HG03159 (cell line): Measurements from ENCODE around the gene HSPA6.
"Not testable (repeated sequence)": the region's sequence is repeated elsewhere in the genome, so short reads cannot be mapped to it uniquely, and the experiment has no call there.

ENCODE experiments used
- ATAC-seq: cut with Tn5 transposase; IDR thresholded peaks from one replicate; pipeline ENCODE4 v1.9.1; 2021; ENCODE audit warnings: mild to moderate bottlenecking, moderate library complexity; ENCODE audit not compliant: unreplicated experiment

Gene HSPA6

DNA sequence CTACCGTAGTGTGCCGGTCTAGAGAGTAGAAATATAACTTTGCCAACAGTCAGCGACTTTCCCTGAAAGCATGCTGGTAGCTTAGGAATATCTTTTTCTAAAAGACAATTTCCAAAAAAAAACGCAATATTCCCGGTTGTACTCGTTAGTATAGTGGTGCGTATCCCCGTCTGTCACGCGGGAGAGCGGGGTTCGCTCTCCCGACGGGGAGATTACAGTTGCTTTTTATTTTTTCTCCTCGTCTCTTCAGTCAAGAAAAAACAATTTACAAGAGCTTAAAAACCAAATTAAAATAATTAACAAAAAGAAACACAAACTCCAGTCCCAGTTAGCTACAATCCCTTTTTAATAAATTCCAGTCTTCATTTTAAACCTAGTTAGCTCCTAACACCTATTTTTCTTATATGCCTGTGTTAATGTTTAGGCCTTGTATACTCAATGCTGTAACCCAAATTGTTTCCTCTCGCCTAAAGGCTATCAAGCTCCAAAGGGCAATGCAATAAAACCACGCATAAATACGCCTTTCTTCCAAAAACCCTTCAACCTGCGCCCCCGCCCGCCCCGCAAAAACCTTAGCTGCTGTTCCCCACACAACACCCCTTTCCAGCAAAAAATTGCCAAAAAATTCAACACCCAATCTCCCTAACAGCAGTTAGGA is 7.8 kb downstream of the HSPA6 start:
- ATAC-seq: no peak

DNA sequence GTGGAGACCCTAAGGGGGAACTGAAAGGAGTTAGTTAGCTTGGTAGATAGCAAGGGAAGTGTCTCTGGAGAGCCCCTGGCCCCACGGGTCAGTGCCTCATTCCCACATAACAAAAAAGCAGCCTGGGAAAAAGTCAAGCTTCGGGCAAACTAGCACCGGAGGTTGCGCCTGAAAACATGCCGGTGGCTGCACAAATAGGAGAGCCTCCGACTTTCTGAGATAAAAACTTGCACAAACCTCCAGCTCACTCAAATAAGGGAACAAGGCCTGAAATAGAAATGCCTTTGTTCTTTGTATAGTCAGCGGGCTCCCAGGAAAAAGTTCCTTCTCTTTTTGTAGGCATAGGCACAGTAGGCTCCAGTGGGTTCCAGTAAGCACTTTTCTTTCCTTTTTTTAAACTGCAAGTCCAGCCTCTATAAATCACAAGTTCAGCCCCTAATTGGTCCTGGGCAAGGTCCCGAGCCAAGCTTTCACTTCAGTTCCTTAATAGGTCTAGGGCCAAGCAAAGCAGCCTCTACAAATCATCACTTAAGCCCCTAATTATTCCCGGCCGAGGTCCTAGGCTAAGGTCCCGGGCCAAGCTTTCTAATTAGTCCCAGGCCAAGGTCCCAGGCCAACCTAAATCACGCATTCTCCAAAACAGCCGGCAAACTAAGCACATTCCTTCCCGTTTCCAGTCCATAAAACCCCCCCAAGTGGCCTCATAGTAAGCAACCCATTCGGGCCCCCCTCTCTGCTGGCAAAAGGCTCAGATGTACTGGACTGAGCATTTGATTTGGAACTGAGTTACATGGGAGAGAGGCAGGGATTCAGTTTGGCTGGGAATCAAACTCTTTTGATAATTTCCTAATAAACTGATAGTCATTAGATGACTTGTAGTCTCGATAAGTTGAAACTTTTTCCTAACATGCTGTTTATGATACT is 8.6 kb downstream of the HSPA6 start:
- ATAC-seq: not testable (repeated sequence)

DNA sequence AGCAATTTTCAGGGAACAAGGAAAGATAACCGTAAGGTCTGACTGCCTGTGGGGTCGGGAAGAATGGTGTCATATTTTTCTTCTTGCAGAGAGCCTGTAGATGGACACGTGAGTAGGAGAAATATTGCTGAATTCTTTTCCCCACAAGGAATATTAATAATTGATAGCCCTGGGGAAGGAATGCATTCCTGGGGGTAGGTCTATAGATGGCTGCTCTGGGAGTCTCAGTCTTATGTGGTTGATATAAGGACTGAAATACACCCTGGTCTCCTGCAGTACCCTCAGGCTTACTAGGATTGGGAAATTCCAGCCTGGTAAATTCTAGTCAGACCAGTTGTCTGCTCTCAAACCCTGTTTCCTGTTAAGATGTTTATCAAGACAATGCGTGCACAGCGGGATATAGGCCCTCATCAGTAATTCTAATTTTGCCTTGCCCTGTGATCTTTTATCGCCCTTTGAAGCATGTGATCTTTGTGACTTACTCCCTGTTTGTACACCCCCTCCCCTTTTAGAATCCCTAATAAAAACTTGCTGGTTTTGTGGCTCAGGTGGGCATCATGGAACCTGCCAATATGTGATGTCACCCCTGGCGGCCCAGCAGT is 12.8 kb downstream of the HSPA6 start:
- not testable (repeated sequence) for ATAC-seq

DNA sequence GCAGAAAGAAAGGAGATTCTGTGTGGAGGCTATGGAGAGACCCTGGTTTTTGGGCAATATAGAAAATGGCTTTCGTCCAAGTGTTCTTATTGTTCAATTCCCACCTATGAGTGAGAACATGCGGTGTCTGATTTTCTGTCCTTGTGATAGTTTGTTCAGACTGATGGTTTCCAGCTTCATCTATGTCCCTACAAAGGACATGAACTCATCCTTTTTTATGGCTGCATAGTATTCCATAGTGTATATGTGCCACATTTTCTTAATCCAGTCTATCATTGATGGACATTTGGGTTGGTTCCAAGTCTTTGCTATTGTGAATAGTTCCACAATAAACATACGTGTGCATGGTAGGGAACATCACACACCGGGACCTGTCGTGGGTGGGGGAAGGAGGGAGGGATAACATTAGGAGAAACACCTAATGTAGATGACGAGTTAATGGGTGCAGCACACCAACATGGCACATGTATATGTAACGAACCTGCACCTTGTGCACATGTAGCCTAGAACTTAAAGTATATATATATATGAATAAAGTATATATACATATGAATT is 14.7 kb downstream of the HSPA6 start:
- ATAC-seq: not testable (repeated sequence)

DNA sequence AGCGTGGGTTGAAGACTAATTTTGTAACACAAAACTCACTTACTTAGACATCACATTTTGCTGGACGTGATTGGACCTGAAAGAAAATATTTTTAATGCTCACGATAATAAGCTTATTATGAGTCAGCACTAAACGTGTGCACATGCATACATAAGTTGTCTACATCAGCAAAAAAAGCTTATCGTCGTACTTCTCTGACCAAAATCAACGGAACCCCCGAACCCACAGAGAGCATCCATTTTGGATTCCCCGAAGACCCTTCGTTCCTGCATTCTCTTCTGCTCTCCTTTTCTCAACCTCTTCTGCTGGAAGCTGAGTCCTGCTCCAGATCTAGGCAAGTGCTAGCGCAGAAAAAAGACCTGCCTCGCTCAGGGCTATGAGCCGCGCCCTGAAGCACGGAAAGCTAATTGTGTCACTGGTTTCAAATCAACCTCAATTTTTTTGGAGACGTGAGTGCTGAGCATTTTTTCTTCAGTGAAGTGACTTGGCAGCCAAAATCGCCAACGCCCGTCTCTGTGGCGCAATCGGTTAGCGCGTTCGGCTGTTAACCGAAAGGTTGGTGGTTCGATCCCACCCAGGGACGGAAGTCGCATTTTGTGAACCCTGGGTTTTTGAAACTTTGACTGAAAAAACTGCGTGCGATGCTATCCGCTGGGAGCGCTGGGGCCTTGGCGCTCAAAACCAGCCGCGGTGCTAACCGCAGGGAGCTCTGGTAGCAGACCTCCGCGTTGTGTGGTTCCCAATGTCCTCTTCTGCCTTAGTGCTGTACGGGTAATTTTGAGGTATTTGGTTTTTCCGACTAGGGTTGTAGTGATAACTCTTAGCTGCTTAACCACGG is 15.6 kb downstream of the HSPA6 start:
- peak; percentile 47 for ATAC-seq

DNA sequence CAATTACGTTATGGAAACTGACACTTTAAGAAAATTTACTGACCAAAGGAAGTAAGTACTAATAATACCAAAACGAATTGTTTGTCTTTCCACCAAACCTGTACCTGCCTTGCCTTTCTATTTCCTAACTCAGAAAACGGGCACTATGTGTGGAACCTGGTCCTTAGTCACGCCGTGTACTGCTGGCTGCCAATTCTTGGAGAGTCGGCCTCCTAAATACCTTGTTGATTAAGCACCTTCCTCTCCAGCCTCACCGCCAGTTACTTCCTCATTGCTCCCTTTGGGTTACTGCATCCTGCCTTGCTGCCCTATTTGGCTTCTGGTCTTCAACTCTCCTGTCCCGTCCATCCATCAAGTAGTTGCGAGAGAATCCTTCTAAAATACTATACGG is 16.2 kb downstream of the HSPA6 start:
- ATAC-seq: peak; percentile 33

DNA sequence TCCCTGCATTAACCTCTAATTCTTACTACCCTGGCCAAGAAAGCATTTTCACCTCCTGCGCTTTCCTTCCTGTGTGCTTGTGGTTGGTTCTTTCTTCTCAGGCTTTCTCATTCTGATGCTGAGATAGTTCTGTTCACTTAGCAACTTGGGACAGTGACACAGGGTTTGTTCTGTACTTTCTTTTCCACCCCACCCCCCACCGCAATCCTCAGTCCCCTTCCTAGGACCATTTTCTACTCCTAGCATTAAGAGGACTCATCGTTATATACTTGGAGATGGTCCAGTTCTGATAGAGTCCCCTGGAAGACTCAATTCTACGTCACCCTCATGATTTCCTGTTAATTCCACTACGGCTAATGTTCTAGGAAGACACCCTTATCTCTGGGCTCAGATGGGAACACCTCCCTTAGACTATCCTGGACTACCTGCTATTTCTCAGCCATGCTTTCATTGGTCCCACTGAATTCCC is 17.8 kb downstream of the HSPA6 start:
- ATAC-seq: peak; percentile 53

DNA sequence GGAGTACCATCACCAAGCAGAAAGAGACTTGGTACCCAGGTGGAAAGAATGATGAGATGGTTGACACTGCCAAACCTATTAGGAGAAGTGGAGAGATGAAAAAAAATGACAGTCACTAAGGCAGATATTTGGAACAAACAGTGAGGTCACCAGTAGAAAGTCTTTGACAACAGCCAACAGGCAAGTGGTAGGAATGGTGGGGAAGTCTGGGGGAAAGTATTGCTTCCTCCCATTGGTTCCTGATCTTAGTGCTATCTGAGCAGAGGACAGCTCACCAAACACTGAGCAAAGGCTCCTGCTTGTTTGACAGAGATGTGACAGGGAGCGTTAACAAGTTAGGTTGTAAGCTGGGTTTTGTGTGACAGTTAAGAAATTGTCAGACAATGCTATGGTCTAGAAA is 18.8 kb downstream of the HSPA6 start:
- ATAC-seq: not testable (repeated sequence)

DNA sequence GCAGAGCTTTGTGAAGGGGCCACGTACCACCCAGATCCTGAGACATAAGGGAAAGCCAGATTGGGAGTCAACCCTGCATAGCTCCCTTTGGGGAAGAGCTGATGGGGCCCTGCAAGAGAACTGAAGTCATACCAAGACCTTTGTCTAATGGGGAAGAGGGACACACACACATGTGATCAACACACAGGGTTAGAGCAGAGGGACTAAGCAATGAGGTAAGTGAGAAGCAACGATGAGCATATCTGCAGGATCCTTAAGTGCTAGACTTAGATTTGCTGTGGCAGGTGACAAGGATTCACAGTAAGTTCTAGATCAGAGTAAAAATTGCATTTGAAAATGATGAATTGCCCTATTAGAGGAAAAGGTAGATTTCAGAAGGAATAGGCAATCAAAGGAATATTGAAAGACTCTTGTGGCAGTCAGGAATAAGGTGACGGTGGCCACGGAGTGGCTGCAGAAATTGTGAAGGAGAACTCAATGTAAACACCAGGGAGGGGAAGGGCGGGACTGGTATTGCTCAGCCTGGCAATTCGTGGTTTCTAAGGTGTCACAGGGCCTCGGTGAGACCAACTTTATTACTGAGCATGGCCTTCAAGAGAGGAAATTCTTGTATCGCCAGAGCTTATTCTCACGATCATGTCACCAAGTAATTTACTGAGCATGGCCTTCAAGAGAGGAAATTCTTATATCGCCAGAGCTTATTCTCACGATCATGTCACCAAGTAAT is 20.8 kb downstream of the HSPA6 start:
- not testable (repeated sequence) for ATAC-seq

DNA sequence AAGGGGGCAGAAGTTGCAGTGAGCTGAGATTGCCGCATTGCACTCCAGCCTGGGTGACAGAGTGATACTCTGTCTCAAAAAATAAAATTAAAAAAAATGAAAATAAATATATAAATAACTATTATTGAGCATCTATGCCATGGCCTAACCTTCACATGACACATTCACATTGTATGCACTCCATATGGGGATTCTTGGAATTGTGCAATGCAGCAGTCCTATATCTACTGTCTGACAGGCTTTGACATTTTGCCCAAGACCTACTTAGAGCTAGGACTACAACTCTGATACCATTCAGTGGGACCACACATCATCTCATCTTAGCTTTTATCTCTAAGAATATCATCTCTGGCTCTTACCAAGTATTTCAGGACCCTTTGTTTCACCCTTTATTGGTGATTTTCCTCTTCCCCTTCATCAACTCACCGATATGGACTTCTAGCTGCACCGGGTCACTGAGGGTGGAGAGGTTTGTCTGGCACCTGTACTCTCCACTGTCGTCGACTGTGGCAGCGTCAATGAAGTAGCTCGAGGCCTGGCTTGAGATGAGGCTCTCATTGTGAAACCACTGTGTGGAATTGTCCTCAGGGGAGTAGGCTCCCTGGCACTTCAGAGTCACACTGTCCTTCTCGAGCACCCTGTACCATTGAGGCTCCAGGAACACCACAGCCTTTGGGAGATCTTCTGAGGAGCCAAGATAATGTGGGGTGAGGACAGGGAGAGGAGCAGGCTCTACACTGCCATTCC is 23.8 kb downstream of the HSPA6 start:
- not testable (repeated sequence) for ATAC-seq

DNA sequence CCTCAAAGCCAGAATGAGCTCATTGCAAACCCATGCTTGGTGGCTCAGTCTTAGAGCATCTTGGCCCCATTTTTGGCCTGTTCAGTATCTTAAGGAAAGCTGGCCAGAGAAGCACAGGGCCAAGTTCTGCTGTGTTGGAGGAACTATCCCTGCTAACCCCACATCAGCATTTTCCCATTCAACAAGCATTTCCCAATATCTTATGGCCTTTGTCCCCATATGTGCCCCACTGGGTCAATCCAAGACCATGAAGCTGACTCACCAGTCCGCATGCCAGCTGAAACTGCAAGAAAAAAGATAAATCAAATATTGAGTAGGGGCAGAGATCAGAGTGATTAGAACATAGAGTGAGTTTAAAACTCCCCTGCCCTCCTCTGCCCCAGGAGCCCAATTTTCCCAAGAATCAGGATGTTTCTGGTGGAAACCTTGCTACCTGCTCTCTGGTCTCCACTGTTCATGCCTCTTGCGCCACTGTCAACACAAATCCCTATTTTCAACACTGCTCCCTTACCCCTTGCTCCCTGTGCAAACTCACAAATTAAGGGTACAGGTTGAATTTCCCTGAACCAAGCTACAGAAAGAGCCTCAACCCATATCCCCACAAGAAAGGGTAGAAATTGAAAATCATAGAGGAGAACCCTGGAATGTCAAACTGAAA is 24.5 kb downstream of the HSPA6 start:
- ATAC-seq: not testable (repeated sequence)

DNA sequence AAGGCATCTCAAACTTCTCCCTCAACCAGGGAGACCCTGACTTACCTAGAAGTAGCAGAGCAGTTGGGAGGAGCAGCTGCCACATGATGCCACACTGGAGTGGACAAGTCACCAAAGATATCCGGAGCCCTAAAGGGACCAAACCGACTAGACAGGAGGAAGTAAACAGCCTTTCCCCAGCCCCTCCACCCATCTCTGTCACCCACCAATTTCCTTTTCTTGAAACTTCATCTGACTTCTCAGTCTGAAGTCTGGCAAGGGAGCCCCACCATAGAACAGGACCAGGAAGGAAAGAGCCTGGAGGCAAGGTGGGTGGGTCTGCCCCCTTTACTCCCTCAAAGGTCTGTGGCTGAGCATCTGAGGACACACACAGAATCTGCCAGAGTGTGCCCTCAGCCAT is 25.3 kb downstream of the HSPA6 start, which contains the start of gene FCGR3A:
Gene FCGR3A (minus strand): TSS at position 167 of the 400 bp plus-strand sequence. CDS start 82 bp downstream, at position 85.
- no peak for ATAC-seq

DNA sequence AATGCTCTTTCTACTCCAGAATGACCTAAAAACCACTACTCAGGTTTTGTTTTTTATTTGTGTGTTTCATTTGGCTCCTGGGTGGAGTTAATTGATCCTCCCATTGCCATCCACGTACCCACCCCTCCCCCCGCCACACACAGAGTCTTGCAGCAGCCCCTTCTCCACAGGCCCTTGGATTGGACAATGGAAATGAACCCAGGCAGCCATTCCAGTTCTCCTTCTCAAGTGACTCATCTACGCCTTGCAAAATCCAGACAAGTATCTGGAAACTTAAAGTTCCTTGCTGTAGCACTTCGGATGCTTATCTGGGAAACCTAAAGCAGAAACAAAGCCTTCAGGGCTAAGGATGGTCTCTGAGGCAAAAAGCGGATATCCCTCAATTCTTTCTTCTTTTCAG is 26.6 kb downstream of the HSPA6 start:
- not testable (repeated sequence) for ATAC-seq

DNA sequence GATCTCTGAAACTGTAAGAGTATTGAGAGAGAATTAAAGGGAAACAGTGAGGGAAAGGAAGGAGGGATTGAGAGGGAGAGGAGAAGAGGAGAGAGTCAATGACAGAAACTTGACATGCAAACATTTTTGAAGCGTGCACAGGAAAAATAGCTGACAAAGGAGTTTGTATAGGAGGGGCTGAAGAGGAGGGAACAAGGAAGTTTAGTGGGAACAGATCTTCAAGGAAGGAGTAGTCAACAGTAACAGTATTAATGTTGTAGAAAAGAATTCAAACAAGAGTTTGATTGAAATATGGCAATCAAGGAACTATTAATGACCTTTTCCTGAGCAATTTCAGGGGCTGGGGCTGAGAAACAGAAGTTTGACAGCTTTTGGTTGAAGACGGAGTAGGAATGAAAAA is 29.3 kb downstream of the HSPA6 start:
- not testable (repeated sequence) for ATAC-seq

DNA sequence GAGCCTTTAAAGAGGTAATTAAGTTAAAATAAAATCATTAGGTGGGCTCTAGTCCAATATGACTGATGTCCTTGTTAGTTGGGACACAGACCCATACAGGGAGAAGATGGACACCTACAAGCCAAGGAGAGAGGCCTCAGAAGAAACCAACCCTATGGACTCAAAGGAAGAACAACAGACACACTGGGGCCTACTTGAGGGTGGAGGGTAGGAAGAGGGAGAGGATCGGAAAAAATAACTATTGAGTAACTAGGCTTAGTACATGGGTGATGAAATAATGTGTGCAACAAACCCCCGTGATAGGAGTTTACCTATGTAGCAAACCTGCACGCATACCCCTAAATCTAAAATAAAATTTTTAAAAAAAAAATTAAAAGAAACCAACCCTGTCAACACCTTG is 30.0 kb downstream of the HSPA6 start:
- ATAC-seq: not testable (repeated sequence)

DNA sequence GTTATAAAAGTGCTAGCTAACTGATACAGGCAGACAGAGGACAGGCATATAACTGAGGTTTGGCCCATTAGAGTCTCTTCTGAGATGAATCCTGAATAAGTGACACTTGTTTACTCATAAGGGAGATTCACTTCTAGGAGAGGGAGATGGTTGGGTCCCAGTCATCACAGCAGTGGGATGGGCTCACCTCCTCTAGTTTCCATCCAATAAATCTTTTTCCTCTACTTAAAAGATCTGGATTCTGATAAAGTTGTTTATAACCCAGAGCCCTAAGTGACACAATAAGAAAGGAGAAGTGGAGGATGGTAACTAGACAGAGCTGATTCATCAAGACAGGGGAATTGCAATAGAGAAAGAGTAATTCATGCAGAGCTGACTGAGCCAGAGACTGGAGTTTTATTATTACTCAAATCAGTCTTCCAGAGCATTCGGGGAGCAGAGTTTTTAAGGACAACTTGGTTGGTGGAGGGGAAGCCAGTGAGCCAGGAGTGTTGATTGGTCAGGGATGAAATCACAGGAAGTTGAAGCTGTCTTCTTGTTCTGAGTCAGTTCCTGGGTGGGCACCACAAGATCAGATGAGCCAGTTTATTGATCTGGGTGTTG is 30.6 kb downstream of the HSPA6 start:
- ATAC-seq: not testable (repeated sequence)

DNA sequence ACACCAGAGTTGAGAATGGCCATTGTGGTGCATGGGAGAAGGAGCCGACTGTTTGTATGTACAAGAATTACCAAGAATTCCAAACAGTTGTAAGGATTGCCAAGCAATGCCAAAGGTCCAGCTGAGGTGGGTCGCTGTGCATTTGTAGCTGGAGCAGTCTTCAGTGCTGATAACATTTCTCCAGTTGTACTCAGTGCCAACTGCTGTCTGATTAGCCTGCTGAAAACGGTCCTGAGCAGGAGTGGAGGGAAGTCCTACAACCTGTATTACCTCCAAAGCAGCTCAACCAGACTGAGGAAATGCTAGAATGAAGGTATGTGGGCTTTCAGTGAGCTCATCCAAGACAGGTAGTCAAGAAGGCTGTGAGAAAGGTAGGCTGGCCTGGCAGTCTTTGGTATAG is 31.8 kb downstream of the HSPA6 start:
- ATAC-seq: not testable (repeated sequence)

DNA sequence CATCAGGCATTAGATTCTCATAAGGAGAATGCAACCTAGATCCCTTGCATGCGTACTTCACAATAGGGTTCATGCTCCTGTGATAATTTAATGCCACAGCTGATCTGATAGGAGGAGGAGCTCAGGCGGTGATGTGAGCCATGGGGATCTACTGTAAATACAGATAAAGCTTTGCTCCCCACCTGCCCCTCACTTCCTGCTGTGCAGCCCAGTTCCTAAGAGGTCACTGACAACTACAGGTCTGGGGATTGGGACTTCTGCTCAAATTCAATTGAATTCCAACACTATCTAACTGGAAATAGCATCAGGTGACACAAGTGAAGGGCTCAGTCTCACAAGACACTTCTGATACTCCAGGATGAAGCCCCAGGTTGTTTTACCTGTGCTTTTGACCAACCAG is 32.6 kb downstream of the HSPA6 start:
- ATAC-seq: not testable (repeated sequence)
